B cell (primary cell): ENCODE measurements around the gene SLC25A26. TPM values are rescaled to one million over a fixed set of nuclear protein-coding genes. Genes with fewer than 3 reads are reported as not detected.
"Not testable (repeated sequence)": the region's sequence is repeated elsewhere in the genome, so short reads cannot be mapped to it uniquely, and the experiment has no call there.

Experiments used
- ATAC-seq: fragments of 200-7000 bp; cut with Tn5 transposase; one replicate; pipeline ENCODE4 v1.10.0; 2021; ENCODE audit warnings: low read depth, mild to moderate bottlenecking, moderate number of reproducible peaks, moderate library complexity
- CTCF ChIA-PET: fragments of 350-600 bp; sonication (Branson Sonifier 250); formaldehyde crosslinking; loops from one replicate; lab custom pipeline; 2021; ENCODE audit warnings: antibody characterized with exemption, inconsistent platforms; lab: Charles Lee
- POLR2A ChIA-PET: fragments of 350-600 bp; sonication (Branson Sonifier 250); formaldehyde crosslinking; loops from one replicate; lab custom pipeline; 2021; ENCODE audit warnings: antibody characterized with exemption; lab: Charles Lee
- DNase-seq: peaks from one replicate; pipeline ENCODE4 v3.0.0; 2013
- H2AFZ ChIP-seq: 2 replicates; pipeline ENCODE4 v1.6.1; 2012; ENCODE audit warnings: mild to moderate bottlenecking, low read depth, low read length; ENCODE audit not compliant: insufficient read depth, poor library complexity, severe bottlenecking
- H3K27ac ChIP-seq, 2 donors: 1 replicate in 1 of 2; 2 replicates in 1 of 2; pipeline ENCODE4 v1.5.1; 2012 to 2013; ENCODE audit warnings: low read length in 2 of 2, mild to moderate bottlenecking in 2 of 2, moderate library complexity in 1 of 2
- H3K27me3 ChIP-seq, 4 experiments: fragments of 200-600 bp in 1 of 4; sonication (generic) in 1 of 4; replicated peaks in 1 of 4; 1 replicate in 2 of 4; 2 replicates in 2 of 4; pipeline versions ENCODE4 v1.6.1 to v1.7.0; 2013 to 2016; ENCODE audit warnings: low read length in 3 of 4, mild to moderate bottlenecking in 2 of 4, mixed read lengths in 1 of 4, moderate library complexity in 1 of 4; ENCODE audit not compliant: insufficient read depth in 4 of 4, control insufficient read depth in 3 of 4; ENCODE audit errors: control extremely low read depth in 1 of 4
- H3K36me3 ChIP-seq, 2 experiments: replicated peaks in 1 of 2; 1 replicate in 1 of 2; 2 replicates in 1 of 2; pipeline versions ENCODE4 v1.6.1 to v1.7.1; 2013; ENCODE audit warnings: low read length in 1 of 2; ENCODE audit not compliant: insufficient read depth in 2 of 2, control insufficient read depth in 1 of 2; ENCODE audit errors: control extremely low read depth in 1 of 2, extremely low read depth in 1 of 2
- H3K4me1 ChIP-seq, 2 donors: fragments of 200-600 bp in 1 of 2; sonication (generic) in 1 of 2; 1 replicate in 1 of 2; 2 replicates in 1 of 2; pipeline versions ENCODE4 v1.5.1 to v1.6.1; 2013 to 2017; ENCODE audit warnings: low read length in 2 of 2; ENCODE audit not compliant: control insufficient read depth in 2 of 2, insufficient read depth in 2 of 2
- H3K4me2 ChIP-seq: replicated peaks from 2 replicates; pipeline ENCODE3; 2012; ENCODE audit warnings: mild to moderate bottlenecking, low read depth, low read length; ENCODE audit not compliant: poor library complexity, severe bottlenecking
- H3K4me3 ChIP-seq, 5 experiments: fragments of 200-600 bp in 1 of 5; sonication (generic) in 1 of 5; 1 replicate in 3 of 5; 2 replicates in 2 of 5; pipeline versions ENCODE4 v1.5.1 to v1.7.0; 2011 to 2016; ENCODE audit warnings: low read length in 4 of 5, mild to moderate bottlenecking in 4 of 5, low read depth in 2 of 5, control low read depth in 1 of 5, moderate library complexity in 1 of 5; ENCODE audit not compliant: insufficient read depth in 1 of 5; ENCODE audit errors: control extremely low read depth in 1 of 5, extremely low read depth in 1 of 5
- H3K79me2 ChIP-seq: fragments of 200-600 bp; sonication (generic); one replicate; pipeline ENCODE4 v1.6.0; 2016; ENCODE audit warnings: low read length; ENCODE audit not compliant: control insufficient read depth, insufficient read depth
- H3K9ac ChIP-seq: fragments of 200-600 bp; sonication (generic); 2 replicates; pipeline ENCODE4 v1.6.1; 2017; ENCODE audit warnings: mild to moderate bottlenecking, low read length, moderate library complexity
- H3K9me3 ChIP-seq, 3 donors: one replicate each; pipeline versions ENCODE4 v1.6.1 to v1.7.1; 2013; ENCODE audit warnings: low read length in 2 of 3; ENCODE audit not compliant: control insufficient read depth in 2 of 3, insufficient read depth in 1 of 3; ENCODE audit errors: control extremely low read depth in 1 of 3
- H4K20me1 ChIP-seq: 2 replicates; pipeline ENCODE4 v1.6.0; 2012; ENCODE audit warnings: mild to moderate bottlenecking, low read length; ENCODE audit not compliant: insufficient read depth, control insufficient read depth, poor library complexity, severe bottlenecking
- H3K27ac Mint-ChIP-seq: one replicate; pipeline ENCODE4 v1.8.0; 2021; ENCODE audit warnings: mixed read lengths
- H3K27me3 Mint-ChIP-seq: one replicate; pipeline ENCODE4 v1.8.0; 2021; ENCODE audit warnings: mixed read lengths
- H3K4me1 Mint-ChIP-seq: one replicate; pipeline ENCODE4 v1.8.0; 2021; ENCODE audit warnings: mixed read lengths
- H3K4me3 Mint-ChIP-seq: one replicate; pipeline ENCODE4 v1.8.0; 2021; ENCODE audit warnings: mixed read lengths
- H3K9me3 Mint-ChIP-seq: one replicate; pipeline ENCODE4 v1.8.0; 2022; ENCODE audit warnings: mixed read lengths; ENCODE audit not compliant: insufficient read depth
- EZH2 ChIP-seq: IDR thresholded peaks from 2 replicates; pipeline ENCODE4 v1.6.1; 2012; ENCODE audit warnings: borderline replicate concordance, low read depth, mild to moderate bottlenecking, moderate library complexity, low read length; ENCODE audit not compliant: insufficient read depth, poor library complexity, severe bottlenecking
- WGBS: methylation state at CpG from one replicate; pipeline ENCODE4 v1.1.5; 2013; ENCODE audit warnings: missing lambda C conversion rate; ENCODE audit not compliant: insufficient coverage; 5-methylcytosine and 5-hydroxymethylcytosine counted together
- intact Hi-C: fragments of 100-400 bp; cut with micrococcal nuclease; formaldehyde crosslinking; loops from one replicate; pipeline ENCODE4 v1.10.0; 2022
- polyA plus RNA-seq: library from polyadenylated mRNA; depleted of rRNA; stranded (reverse); fragments of >200 nt; gene quantifications from 2 replicates; pipeline ENCODE4 v1.2.3, GENCODE V29; 2012
- total RNA-seq, 2 donors: library from RNA; stranded (reverse); fragments of 120-200 nt in 1 of 2; gene quantifications; 1 replicate in 1 of 2; 2 replicates in 1 of 2; pipeline versions ENCODE4 v1.2.3 to v1.2.4, GENCODE V29; 2013 to 2022
- TF ChIP-seq, protein P1 (sequence below): fragments of 200-600 bp; IDR thresholded peaks from one replicate; pipeline ENCODE4 v1.8.0; 2022; ENCODE audit warnings: antibody characterized with exemption, mild to moderate bottlenecking

SLC25A26 gene
- total and polyA plus RNA-seq, 2 donors (not counting 1 experiment from before 2014, with no cell fraction given) = 22.3 to 23.8 TPM

DNA sequence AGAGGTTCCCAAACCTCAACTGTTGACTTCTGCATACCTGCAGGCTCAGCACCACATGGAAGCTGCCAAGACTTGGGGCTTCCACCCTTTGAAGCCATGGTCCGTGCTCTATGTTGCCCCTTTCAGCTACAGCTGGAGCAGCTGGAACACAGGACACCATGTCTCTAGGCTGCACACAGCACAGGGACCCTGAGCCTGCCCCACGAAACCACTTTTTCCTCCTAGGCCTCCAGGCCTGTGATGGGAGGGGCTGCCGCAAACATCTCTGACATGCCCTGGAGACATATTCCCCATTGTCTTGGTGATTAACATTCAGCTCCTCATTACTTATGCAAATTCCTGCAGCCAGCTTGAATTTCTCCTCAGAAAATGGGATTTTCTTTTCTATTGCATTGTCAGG, 201.1 kb downstream of the SLC25A26 start:
- H4K20me1 ChIP-seq, H3K27me3 Mint-ChIP-seq, H3K79me2 ChIP-seq, H3K4me3 ChIP-seq, H3K4me1 Mint-ChIP-seq, ATAC-seq, POLR2A ChIA-PET, H3K4me3 Mint-ChIP-seq, H3K36me3 ChIP-seq, DNase-seq, H2AFZ ChIP-seq, H3K27me3 ChIP-seq, H3K9ac ChIP-seq, H3K4me1 ChIP-seq, H3K27ac ChIP-seq, intact Hi-C loops, H3K4me2 ChIP-seq, H3K27ac Mint-ChIP-seq: not testable (repeated sequence)
- WGBS = 97% methylated on average over 2 of the region's 3 CpGs
- H3K9me3 Mint-ChIP-seq = peaks cover 11% of the 10 kb centered on the region
- peaks cover 0 to 19% (median 8%) of the 10 kb centered on the region in 3 donors for H3K9me3 ChIP-seq
- CTCF ChIA-PET = interaction anchor here (1.2 kb wide), 1 partner anchor 14 kb away, joined by 3 read pairs; no protein-coding TSS in a partner anchor

DNA sequence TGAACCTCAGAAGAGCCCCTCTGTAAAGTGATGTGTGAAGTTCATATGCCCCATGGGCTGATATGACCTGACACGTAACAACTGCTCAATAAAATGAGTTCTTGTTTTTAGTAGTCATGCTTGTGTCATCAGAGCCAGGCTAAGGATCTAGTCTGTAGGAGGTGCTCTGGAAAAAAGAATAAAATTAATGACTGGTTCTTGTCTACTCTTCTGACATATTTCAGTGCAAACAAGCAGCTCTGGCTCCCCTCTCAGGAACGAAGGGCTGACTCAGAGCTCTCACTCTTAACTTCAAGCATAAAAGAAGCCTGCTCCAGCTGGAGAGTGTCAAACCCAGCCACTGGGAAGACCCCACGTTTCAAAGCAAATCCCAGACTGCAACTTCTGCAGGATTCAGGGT, 203.0 kb downstream of the SLC25A26 start:
- TF ChIP-seq, protein P1, sequence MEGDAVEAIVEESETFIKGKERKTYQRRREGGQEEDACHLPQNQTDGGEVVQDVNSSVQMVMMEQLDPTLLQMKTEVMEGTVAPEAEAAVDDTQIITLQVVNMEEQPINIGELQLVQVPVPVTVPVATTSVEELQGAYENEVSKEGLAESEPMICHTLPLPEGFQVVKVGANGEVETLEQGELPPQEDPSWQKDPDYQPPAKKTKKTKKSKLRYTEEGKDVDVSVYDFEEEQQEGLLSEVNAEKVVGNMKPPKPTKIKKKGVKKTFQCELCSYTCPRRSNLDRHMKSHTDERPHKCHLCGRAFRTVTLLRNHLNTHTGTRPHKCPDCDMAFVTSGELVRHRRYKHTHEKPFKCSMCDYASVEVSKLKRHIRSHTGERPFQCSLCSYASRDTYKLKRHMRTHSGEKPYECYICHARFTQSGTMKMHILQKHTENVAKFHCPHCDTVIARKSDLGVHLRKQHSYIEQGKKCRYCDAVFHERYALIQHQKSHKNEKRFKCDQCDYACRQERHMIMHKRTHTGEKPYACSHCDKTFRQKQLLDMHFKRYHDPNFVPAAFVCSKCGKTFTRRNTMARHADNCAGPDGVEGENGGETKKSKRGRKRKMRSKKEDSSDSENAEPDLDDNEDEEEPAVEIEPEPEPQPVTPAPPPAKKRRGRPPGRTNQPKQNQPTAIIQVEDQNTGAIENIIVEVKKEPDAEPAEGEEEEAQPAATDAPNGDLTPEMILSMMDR = no peak
- no peak for TF ChIP-seq EZH2
- H3K9ac ChIP-seq = no peak overlapping the region
- Mint-ChIP-seq H3K27me3 (no peaks in the 10 kb centered on the region), H3K4me1 (no peaks in the 10 kb centered on the region), H3K27ac (no peak overlapping the region), H3K9me3 (peaks cover 11% of the 10 kb centered on the region), H3K4me3 (no peak overlapping the region)
- DNase-seq = no peak
- WGBS = 86% methylated on average over 2 of the region's 3 CpGs
- no peaks in the 10 kb centered on the region for H4K20me1 ChIP-seq
- H3K27ac ChIP-seq = no peak overlapping the region
- no peak overlapping the region for H2AFZ ChIP-seq
- H3K79me2 ChIP-seq = no peaks in the 10 kb centered on the region
- H3K9me3 ChIP-seq = peaks cover 0 to 19% (median 8%) of the 10 kb centered on the region in 3 donors
- ChIA-PET CTCF (interaction anchor here (1.7 kb wide), 1 partner anchor 16 kb away, joined by 5 read pairs; no protein-coding TSS in a partner anchor), POLR2A (no interaction called here)
- no peak for ATAC-seq
- H3K36me3 ChIP-seq = peaks cover 0 to 2% of the 10 kb centered on the region in 2 experiments
- no peaks in the 10 kb centered on the region for H3K27me3 ChIP-seq
- no peaks in the 10 kb centered on the region for H3K4me1 ChIP-seq
- no peak overlapping the region for H3K4me3 ChIP-seq
- intact Hi-C loops = no loop called here
- no peak overlapping the region for H3K4me2 ChIP-seq
